Limb (tissue), 2 donors: ENCODE measurements around the gene FSTL3.

Experiments
- DNase-seq, 2 donors: peaks; one replicate each; pipeline ENCODE4 v3.0.0-alpha.2; 2016; ENCODE audit errors: extremely low spot score in 2 of 2

Gene FSTL3

DNA sequence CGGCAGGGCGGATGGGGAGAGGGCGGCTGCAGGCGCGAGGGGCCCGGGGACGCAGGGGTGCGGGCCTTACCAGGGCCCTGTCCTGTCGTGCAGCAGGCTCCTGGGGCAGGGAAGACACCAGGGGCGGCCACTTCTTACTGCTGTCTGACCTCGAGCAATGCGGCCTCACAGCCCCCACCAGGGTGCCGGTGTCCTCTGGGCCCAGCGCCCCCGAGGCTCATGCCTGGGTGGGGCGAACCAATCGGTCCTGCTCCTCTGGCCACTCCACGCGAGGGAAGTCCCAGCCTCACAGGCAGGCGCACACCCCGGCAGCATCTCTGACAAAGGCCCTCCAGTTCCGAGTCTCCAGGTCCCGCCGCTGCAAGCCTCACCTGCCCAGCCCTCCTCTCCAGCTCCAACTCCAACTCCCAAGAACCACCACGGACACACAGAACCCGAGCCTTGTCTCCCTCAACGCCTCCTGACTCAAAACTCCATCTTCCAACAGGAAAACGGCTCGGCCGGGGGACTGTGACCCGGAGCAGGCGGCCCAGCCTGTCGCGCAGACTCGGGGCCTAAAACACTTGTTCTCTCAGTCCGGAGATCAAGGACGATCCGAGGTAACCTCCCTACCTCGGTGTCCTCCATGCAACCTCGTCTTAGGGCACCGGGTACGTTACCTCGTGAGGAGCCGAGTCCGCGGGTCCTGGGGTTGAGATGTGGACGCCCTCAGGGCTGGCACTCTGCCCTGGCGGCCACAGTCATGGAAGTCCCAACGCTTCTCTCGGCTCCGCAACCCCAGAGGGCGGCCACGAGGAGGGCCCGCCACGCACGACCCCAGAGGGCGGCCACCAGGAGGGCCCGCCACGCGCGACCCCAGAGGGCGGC lies 30.0 kb upstream of the FSTL3 start:
- no peak for DNase-seq

GRCh38 chr19:646779-647565 lies 29.2 kb upstream of the FSTL3 start:
- no peak for DNase-seq

GRCh38 chr19:647566-648284 lies 28.5 kb upstream of the FSTL3 start:
- no peak for DNase-seq

- DNase-seq = no peak
Observed at GRCh38 chr19:648305-648704, 27.9 kb upstream of the FSTL3 start.

DNA sequence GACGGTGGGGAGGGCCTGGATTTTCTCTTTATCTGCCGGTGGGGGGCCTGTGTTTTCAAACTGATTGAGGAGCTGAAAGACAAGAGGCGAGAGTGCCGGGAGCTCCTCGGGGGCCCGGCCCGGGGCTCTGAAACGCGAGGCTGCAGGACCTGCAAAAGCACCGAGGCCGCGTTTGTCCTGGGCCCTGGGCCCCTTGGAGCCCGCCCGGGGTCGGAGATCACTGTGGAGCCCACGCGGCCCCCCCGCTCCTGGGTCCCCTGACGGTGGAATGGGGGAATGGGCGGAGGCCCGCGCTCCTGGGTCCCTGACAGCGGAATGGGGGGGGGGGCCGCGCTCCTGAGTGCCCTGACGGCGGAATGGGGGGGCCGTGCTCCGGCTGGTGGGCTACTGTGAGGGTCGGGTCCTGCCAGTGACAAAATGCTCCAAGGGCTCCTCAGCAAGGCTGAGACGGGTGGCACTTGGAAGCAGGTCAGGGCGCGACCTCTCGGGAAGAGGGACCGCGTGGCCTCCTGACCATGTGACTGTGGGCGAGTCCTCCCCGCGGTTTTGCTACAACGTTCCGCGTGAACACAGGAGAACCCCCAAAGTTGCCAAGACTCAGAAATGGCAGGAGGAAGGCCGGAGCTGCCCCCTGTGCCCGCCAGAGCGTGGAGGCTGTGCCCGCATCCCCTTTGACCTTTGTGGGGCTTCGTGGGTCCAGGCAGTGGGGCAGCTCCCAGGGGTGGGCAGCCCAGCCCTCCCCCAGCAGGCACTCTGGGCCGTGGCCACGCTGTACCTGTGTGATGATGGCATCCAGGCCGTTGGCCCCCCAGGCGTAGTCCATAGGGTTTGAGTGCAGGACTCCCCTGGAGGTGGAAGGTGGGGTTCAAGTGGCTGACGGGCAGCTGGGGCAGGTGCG lies 27.0 kb upstream of the FSTL3 start:
- DNase-seq = no peak

DNA sequence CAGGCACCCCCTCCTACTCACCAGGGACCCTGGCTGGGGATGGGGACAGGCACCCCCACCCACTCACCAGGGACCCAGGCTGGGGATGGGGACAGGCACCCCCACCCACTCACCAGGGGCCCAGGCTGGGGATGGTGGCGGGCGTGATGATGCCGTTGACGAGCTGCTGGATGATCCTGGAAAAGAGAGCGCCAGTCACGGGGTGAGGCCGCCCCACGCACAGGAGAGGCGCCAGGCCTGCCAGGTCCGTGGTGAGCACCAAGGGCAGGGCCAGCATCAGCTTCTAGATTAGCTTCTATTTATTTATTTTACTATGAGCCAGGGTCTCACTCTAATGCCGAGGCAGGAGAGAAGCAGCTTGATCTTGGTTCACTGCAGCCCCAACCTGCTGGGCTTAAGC lies 26.1 kb upstream of the FSTL3 start:
- no peak for DNase-seq

DNA sequence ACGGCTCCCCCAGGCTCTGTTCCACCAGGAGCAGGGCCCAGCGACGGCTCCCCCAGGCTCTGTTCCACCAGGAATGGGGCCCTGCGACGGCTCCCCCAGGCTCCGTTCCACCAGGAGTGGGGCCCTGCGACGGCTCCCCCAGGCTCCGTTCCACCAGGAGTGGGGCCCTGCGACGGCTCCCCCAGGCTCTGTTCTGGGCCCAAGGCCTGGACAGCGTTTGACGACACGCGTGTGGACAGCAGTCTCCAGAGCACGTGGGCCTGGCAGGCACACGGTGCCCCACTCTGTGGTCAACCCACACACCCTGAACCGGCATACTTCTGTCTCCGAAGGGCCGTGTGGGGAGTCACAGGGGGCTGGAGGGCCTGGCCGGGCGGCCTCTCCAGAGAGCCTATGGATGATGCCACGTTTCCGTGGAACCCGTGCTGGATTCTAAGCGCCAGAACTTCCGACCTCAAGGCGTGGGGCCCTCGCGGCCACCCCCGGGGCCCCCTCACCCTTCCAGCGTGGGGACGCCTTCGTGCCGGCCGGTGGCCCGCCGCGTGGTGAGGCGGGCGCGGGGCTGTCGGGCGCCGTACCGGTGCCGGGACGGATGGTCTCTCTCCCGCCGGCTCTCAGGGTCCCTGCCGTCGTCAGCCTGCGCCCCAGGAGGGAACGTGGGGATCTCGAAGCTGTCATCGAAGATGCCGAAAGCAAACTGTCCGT lies 24.9 kb upstream of the FSTL3 start:
- no peak for DNase-seq

DNA sequence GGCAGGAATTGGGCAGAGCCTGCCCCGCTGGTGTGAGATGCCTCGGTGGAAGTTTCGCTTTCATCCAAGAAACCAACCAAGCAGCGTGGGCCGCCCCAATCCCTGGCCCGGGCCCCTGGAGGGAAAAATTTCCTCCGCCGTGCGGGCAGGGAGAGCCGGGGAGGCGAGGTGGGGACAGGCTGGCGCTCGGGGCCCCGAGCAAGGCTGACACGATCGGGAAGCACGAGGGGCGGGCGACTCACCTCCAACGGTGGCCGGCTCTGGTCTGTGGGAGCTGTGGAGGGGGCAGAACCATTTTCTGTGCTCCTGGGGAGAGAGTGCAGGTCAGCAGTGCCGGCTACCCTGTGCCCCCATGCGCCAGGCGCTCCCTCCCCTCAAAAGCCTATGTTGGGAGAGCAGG lies 24.2 kb upstream of the FSTL3 start:
- DNase-seq = no peak

DNA sequence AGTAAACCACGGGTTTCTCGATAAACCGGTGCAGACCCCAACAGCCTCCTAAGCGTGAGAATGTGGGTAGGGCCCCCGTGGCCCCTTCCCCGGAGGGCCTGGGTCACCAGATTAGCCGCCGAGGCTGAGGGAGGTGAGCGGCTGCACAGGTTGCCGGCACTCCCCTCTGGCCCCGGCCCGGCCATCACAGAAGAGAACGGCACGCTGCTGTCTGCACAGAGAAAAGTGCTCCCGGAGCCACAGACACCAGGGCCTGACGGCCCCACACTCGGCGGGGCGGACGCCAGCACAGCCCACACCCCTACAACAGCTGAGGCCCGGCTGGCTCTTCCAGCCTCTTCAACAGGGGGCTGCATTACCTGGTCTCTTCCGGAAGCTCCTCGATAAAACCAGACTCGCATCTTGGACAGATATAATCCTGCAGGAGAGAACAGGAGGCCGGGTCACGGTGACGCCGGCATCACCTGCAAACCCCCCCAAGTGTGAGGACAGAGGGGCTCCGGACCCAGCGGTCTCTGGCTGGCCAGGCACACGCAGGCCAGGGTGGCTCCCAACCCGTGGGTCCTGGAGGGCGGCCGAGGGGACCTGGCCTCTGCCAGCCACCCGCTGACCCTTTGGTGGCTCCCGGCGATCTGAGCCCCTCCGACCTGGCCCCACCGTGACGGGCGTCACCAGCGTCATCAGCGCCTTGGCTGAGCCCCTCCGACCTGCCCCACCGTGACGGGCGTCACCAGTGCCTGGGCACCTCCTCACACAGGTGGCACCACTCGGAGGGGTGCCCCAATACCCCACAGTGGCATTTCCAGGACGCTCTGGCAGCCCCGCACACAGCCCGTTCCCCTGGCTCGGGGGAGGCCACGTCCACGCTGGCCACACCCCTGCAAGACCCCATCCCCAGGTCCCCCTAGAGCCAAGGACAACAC lies 23.5 kb upstream of the FSTL3 start:
- DNase-seq = no peak

DNA sequence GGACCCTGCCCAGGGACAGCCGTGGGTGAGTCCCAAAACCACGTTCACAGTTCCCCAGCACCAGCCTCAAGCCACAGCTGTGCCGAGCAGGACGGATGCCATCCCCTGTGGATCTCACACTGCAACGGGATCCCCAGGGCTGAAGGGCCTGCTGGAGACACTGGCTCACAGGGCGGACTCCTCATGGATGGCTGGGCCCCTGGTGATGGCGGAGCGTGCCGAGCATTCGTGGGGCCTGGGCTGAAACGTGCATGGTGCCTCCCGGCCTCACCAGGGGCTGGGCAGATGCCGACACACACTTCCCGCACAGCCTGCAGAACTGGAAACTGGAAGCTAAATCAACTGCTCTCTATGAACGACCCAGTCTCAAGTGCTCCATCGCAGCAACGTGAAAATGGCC lies 22.8 kb upstream of the FSTL3 start:
- DNase-seq = no peak

DNA sequence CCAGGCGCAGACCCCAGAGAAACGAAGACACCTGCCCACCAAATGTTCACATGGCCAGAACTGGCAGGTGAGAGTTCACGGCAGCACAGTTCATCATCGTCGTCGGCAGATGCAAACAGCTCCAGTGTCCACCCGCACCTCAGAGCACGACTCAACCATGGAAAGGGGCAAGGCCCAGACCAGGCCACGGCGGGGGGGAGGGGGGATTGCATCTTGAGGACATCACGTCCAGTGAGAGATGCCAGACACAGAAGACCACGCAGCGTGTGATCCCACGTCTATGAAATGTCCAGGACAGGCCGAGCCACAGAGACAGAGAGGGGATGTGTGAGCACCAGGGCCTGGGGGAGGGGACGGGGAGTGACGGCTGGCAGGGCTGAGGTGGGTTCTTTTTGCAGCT lies 20.5 kb upstream of the FSTL3 start:
- no peak for DNase-seq

GRCh38 chr19:656751-657559 lies 19.2 kb upstream of the FSTL3 start:
- no peak for DNase-seq

DNA sequence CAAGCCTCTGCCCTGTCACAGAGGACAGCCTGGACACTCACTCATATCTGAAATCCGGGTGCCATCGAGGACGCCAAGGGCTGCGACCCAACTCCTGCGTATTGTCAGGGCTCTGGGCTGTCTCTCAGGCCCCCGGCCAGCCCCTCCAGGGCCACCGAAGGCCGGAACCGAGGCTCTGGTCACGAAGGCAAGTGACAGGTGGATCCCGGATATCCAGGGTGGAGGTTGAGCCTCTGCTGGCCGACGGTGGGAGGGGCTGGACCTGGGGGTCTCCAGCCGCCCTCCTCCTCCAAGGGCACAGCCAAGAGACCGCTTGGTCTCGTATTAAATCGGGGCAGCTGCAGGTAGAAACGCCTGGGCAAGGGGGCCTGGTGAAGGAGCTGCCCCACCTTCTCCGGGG lies 18.6 kb upstream of the FSTL3 start:
- no peak for DNase-seq

GRCh38 chr19:658059-658839 lies 17.9 kb upstream of the FSTL3 start:
- DNase-seq = no peak

DNA sequence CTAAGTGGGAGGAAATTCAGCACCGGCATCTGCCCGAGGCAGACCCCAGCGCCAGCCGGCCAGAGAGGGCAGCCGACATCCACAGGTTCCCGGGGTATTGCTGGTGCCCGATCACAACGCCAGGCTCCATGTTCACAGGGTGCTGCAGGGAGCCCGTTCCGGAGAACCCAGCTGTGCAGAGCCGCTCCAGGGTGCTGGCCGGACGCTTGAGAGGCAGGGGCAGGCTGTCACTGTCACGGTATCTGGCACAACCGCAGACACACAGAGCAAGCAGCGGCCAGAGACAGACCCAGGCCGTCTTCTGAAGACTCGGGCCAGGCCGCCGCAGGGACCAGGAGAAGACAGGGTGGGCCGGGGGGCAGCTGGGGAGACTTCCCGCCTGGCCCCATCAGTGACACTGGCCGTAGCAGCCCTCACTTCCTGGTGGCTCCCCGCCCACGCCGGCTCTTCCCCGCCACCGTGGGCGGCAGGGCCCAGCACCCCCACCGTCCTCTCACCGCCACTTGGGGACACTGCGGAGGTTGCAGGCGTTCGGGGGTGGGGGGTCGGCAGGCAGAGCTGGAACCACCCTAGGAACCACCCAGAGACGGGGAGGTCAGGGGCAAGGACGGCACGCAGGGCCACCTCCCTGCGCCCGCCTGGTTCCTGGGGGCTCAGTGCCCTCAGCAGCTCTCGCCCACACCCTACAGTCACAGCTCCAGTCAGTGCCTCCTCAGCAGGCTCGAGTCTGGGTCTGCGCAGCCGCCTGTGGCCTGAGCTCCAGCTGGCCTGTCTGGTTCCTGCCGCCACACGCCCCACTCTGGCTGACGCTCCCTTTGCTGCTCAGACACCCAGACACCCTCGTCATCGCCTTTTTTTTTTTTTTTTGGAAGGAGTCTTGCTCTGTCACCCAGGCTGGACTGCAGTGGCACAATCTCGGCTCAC lies 17.0 kb upstream of the FSTL3 start:
- DNase-seq = no peak

DNA sequence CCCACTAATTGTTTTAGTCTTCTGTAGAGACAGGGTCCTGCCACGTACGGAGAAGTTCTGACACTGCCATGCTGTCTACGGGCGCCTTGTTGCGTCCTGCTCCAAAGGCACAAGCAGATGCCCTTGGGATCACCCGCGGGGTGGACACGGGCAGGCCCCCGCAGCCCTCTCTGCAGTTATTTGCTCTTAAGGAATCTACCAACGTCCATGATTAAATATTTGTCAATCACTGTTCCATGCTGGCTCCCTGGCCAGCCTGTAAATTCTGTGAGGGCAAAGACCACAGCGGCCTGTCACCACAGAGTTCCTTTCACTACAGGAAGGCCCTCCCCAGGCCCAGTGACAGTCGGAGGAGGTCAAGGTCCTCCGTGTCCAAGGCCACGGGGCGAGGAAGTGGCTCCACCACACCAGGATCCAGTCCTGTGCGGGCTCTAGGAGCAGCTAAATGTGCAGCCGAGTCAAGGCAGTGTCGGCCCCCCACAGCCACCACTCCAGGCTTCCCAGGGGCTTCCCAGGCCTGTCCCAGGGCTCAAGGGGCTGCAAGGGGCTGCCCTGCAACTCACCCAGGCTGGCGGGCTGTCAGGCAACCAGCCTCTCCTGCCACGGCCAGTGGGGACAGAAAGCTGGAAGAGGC lies 15.3 kb upstream of the FSTL3 start:
- no peak for DNase-seq
